Midbrain (tissue), 1 donor: Measurements from ENCODE around the gene MTURN.
"Not testable (repeated sequence)": the region's sequence is repeated elsewhere in the genome, so short reads cannot be mapped to it uniquely, and the experiment has no call there.

ENCODE experiments used
- DNase-seq: peaks from one replicate; lab custom pipeline; 2025; lab: John Stamatoyannopoulos, UW

The MTURN gene

DNA sequence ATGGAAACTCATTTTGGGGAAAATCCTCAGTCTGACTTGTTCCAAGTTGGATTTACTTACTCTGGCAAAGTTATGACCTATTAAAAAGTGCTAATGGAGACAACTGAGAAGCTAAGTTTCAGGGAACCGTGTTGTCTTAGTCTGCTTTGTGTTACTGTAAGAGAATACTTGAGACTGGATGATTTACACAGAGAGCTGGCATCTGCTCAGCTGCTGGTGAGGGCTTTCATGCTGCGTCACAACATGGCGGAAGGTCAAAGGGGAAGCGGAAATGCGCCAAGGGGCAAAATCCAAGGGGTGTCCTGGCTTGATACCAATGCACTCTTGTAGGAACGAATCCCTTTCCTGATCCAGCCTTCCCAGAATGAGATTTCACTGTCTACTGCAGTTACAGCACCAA lies 46.4 kb downstream of the MTURN start:
- no peak for DNase-seq

DNA sequence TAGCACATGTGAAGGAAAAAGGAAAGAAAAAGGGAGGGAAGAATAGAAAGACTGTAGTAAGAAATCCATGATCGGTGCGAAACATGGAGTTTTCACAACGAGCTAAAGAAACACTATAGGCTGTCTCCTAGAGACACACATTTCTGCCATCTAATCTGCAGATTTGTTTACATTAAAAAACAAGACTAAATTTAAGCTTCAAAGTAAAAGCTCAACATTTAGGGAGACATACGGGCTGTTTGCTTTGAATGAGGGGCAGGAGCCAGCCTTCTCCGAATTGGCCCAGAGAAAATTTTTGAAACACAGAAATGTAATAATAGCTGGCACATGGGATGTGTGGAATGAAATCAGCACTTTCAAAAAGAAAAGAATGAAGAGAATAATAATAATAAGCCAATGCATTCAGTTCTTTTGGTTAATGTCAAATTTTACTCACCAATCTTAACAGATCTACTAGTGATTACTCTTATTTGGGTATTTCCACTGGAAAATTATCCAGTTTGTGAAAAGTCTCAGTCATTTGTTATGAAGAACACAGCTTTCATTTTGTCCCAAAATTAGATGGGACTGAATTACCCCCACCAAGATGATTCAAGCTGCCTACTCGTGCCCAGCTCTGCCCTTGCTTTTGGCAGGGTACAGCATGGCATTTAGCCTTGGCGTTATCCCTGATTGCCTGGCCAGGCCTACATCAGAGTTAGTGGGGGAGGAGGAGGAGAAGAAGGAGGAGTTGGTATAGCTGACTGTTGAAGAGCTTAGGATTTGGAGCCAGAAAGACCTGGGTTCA lies 47.1 kb downstream of the MTURN start:
- DNase-seq: no peak

DNA sequence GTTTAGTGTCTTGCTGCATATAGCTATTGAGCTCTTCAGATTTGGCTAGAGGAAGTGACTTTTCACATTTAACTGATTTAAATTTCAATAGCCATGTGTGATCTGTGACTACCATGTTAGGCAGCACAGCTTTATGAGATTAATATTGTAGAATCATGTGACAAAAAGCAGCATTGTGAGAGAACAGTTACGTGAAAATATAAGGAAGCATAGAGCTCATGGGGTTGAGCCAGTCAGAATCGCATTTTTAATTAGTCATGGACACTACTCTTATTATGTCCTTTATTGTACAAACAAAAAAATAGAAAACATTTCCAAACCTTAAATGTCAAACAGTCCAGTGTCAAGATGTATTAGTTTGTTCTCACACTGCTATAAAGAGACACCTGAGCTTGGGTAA lies 48.0 kb downstream of the MTURN start:
- no peak for DNase-seq

DNA sequence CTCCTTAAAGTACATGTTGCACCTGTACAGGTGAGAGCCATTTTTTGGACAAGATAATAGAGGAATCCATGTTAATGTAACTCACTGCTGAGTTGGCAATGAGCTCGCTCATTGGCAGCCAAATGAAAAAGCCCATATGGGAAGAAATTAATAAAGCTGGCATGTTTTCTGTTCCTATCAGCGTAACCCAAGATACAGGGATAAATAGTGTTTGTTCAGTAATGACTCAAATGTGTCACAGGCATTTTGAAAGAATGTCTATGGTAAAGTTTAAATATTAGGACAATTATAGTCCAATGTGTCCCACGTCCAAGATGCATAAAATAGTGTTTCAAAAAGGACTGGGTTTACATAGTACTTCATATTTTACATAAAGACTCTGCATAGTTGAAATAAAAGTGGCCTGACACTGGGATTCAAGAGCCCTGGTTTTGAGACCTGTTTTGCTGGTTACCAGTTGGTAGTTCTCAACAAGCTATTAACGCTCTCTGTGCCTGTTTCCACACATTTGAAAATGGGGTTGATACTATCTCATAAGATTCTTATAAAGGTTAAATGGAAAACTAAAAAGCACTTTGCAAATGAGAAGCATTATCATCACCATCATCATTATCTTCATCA lies 49.1 kb downstream of the MTURN start:
- DNase-seq: no peak

DNA sequence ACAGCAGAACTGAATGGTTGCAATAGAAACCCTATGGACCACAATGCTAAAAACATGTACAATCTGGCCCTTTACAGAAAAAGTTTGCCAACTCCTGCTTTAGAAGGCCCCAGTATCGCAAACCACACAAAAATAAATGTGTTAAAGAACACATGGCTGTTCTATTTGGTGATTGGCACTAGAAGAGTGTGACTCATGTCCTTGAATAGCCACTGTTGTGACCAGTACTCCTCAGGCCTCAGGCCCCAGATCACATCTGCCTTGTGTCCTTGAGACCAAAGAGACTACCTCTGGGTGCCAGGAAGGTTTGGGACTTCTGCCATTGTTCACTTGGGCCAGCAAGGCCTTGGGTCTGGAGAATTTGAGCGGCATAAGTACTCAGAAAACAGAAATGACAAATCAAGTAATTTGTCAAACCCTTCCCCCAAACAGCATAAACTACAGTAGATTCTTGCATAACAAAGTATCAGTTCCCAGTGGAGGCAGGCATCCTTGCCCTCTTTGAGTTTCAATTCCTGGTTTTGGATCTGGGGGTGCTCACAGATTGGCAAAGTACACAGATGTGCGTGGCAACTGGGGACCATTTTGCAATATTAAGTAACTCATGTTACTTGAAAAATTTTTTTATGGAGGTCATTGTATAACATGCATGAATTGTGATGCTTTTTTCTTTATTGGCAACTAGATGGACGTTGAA lies 50.2 kb downstream of the MTURN start:
- DNase-seq: peak; percentile 66

DNA sequence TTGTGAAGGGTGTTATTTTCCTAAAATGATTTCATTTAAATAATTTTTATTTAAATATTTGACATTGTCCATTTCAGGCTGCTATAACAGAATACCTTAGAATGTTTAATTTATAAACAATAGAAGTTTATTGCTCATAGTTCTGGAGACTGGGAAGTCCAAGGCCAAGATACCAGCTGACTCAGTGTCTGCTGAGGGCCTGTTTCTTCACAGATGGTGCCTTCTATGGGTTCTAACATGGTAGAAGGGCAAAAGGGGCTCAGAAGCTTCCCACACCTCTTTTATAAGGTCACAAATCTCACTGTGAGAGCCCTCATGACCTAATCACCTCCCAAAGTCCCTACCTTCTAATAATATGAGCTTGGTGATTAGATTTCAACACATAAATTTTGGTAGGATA lies 50.7 kb downstream of the MTURN start:
- DNase-seq: no peak

DNA sequence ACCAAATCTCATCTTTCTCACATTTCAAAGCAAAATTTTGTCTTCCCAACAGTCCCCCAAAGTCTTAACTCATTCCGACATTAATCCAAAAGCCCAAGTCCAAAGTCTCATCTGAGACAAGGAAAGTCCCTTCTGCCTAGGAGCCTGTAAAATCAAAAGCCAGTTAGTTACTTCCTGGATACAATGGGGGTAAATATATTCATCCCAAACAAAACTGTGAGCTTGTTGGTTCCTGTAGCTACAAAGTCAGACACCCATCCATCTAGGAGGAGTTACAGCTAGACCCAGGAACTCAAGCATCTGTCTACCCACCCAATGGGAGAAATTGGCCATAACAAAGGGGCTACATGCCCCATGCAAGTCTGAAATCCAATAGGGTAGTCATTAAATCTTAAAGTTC lies 51.9 kb downstream of the MTURN start:
- DNase-seq: no peak

DNA sequence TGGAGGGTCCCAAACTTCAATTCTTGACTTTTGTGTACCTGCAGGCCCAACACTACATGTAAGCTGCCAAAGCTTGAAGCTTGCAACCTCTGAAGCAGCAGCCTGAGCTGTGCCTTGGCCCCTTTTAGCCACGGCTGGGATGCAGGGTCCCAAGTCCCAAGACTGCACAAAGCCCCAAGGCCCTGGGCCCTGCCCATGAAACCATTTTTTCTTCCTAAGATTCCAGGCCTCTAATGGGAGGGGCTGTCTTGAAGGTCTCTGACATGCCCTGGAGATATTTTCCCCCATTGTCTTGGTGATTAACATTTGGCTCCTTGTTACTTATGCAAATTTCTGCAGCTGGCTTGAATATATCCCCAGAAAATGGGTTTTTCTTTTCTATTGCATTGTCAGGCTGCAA lies 52.7 kb downstream of the MTURN start:
- DNase-seq: no peak

DNA sequence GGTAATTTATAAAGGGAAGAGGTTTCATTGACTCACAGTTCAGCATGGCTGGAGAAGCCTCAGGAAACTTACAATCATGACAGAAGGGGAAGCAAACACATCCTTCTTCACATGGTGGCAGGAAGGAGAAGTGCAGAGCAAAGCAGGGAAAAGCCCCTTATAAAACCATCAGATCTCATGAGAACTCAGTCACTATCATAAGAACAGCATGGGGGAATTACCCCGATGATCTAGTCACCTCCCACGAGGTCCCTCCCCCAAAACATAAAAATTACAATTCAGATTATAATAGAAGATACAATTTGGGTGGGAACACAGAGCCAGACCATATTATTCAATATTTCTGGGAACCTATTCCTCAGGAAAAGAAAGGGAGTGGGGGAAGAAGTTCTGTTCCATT lies 53.6 kb downstream of the MTURN start:
- DNase-seq: not testable (repeated sequence)

DNA sequence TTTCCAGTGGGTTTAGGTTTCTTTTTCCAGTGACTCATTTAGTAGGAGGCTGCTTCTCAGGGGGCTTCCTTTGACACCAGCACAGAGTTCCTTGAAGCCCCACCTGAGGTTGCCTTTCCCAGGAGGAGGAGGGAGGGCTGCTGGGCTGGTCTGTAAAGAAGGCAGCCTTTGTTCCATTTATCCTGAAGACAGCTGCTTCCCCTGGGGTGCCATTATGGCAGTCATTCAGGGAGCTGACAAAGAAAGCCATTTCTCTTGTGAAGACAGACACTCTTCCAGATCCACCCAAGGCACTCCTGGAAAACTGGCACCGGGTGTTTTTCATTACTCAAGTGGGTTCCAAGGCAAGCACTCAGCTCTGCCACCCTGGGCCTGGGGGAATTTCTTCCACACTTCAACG lies 54.0 kb downstream of the MTURN start:
- DNase-seq: no peak

DNA sequence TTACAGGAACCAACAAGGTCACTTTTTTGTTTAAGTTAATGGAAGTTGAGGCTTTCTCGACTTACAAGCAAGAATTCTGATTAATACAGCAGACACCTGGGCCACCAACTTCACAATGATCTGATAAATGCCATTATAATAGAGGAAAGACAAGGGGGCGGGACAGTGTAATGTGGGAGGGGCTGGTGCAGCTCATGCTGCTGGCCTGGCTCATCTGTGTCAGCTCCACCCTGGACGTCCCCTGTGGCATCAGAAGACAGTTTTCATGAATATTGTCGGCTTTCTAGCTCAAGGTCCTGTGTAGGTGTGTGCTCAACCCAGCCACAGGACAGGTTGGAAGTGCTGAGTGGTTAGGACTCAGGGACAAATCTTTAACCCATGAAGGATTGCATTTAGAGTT lies 57.0 kb downstream of the MTURN start:
- DNase-seq: no peak

DNA sequence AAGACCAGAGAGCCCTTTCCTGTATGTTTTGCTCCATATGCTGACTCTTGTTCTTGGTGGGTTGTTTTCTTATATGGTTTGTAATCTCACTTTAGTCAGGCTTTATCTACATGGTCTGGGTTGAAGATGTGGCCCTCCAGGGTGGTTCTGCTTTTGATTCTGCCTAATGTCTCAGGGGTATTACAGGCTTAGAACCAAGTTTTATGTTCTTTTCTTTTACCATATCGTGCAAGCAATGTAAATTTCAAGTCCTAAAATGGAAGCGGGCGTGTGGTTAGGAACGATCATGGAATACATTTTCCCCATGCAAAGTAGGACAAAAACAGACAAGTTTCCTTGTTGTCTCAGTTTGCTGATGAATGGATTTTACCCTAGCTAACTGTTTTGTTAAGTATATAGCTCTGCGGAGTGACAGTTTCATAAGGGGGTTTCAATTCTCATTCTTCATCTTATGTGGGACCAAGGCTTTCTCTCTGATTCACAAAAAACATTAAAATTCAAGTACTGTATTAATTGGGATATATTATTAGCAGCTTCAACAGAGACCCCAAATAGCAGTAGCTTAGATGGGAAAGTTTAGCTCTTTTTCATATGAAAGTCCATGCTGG lies 58.7 kb downstream of the MTURN start:
- no peak for DNase-seq

DNA sequence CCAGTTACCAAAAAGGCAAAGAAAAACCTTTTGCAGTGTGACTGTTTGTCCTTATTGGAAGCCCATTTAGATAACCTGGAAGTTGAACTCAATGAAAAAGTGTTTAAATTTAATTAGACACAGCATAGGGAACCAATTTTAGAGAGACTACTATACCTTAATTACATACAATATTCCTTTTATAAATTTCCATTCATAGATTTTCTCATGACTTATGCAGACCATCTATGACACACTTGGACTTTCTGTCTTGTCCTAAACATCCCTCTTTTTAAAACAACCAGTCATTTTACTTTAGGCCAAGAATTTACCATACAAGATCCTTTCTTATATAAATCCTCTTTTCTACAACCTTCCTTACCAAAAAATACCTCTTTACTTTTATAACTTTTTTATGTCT lies 61.6 kb downstream of the MTURN start:
- no peak for DNase-seq

DNA sequence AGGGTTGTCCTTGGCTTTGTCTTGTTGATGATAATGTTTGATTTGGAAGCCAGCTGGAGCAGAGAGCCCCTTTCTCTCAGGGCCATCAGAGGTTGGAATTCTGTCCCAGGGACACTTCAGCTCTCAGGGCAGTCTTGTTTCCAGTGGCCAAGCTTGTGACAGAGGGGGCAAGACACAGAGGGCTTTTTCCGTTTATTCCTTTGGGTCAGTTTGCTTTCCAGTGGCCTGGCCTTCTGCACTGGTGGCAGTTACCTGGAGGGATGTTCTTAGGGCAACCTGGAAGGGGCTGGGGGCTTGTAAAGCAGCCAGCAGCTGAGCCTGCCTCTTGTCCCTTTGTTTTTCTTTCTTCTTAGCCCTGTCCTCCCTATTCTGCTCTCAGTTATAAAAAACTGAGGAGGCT lies 62.7 kb downstream of the MTURN start:
- DNase-seq: no peak

DNA sequence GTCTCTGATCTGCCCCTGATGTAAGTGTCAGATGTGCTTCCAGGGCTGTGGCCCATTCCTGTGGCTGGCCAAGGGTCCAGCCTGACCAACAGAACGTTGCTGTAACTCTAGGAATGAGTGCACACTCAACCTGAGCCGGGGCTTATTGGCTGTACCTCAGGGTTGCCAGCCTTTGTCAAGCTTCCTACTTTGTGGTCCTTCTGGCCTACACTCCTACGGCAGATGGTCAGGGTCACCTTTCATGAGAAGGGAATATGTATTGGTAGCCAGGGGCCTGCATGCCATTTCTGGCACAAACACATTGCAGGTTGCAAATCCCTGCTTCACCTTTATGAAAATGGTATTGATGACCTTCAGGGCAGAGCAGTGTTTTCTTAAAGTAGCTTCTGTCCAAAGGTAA lies 64.5 kb downstream of the MTURN start:
- no peak for DNase-seq

DNA sequence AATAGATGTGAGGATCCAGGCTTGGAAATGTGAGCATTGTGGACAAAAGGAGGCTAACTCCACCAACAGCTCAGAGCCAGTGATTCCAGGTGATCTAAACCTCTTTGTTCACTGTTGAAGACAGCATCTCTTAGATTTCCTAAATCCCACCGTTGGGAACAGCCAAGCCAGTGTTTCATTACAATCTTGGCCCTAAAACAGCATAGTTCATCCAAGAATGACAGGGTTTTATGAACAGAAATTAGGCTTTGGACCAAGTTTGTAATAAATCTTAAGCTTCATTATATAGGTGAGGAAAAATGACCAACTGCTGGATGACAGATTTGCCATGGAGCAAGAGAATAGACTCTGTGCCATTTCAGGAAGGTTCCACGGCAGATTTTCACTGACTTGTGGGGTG lies 65.8 kb downstream of the MTURN start:
- no peak for DNase-seq

DNA sequence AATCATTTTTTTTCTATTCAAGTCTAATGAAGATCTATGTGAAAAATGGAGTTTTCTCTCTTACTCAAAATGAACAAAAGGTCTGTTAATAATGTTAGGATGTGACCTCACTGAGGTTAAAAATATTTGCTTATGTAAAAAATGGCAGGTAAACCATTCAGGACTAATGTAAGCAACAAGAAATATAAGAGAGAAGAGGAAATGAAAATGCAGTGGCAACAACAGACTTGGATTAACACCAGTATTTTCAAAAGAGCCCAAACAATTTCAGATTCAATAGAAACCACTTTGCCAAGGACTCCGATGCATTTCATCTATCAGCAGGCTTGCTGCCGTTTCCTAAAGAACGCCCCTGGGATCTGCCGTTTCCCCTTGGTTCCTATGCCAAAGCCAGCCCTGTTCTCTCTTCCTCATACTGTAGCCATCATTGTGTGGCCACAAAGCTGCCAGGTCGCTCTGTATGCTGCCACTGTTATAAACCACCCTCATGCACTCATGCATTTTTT lies 66.4 kb downstream of the MTURN start:
- DNase-seq: peak; percentile 37

DNA sequence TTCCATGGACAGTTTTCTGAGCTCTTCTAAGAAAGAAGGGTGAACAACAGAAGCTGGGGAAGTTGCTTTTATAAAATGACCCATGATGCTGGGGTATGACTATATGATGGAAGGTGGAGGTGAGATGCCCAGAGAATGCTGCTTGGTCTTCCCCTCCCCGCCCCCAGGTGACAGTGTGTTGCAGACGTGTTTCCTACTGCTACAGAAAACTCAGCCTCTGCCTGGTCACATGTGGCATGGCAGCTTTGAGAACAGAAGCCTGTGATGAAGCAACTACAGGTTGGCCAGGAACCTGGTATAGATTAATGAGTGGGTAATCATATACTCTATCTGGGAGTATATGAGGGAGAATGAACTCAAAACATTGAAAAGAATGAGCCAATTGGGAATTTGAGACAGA lies 67.1 kb downstream of the MTURN start:
- no peak for DNase-seq

DNA sequence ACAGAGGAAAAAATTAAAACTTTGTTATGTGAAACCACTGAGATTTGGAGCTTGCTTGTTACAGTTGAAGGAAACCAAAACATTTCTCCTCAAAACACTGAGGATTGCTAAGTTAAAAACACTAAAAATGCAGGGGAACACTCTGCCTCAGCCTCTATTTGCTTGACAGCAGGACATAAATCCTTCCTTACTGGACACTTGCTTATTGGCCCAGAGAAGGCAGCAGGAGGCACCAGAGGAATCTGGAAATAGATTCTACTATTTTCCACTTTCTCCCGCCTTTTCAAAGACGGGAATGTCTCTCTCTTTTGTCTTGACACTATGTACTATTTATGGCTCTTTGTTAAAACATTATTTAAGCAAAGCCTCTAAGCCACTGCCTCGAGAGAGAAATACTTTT lies 67.9 kb downstream of the MTURN start:
- DNase-seq: no peak

DNA sequence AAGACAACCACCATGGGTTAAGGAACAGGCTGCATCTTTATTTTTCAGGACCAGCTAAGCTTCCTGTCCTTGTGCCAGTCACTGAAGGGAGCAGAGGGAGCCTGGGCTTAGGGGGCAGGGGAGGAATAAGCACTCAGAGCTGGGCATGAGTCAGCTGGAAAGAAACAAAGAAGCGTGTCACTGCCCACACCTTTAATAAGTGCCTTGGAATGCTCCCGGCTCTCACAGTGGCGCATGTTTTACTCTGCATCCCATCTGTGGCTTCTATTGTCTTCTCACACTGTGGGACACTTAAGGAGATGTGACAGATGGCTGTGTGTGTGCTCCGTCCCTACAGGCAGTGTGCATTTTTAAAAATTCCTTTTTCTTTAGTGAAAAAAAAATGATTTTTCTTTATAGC lies 71.7 kb downstream of the MTURN start:
- no peak for DNase-seq

DNA sequence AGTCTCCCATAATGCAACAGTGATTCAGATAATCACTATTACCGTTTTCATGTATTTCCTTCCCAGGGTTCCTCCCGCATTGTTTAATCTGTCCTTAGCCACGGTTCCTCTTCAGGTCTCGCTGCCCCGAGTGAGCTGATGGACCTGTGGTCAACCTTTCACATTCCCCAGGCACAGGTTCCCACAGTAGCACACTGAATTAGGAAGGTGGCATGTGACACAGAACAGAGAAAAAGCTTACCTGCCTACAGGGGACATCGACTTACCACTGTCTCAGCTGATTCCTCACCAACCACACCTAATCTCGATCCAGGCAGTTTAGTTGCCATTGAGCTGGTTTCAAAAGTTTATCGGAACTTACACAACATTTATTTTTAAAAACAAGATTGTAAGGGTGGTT lies 72.2 kb downstream of the MTURN start:
- DNase-seq: no peak

DNA sequence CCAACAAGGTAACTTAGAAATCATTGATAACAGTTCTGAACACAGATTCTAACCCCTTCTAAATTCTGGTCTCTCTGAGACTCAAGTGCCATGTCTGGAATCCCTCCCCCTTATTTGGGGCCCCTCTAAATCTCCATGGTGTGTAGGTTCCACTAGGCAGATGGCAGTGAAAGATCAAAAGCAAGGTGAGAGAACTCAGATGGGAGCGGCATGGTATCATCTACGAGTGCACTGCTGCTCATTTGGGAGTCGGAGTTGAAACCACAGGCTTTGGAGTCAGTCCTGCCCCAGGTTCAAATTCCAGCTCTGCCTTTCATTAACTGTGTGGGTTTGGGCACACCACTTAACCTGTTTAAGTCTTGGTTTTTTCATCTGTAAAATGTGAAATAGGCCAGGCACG lies 72.6 kb downstream of the MTURN start:
- no peak for DNase-seq

DNA sequence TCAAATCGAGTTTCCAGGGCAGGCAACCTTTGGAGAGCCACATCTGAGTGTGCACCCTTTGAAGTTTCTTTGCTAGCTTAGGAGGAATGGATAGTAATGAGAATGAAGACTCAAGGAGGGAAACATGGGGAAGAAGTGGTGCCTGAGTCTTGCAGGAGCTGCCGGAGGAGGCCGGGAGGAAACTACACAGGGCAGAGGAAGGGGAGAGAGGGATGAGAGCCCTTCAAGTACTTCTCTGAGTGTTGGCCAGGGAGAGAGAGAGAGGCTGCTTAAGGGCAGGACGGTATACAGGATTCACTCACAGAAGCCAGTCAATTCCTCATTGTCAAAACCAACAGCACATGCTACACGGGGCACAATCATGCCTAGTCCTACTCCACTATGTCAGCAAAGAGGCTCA lies 75.2 kb downstream of the MTURN start:
- no peak for DNase-seq
